ENCODE results near the gene WNK1. TPM values are rescaled to one million over a fixed set of nuclear protein-coding genes. Genes with fewer than 3 reads are reported as not detected.

Gene WNK1
- 72.8 and 99.3 TPM in 2 replicates for total RNA-seq

GRCh38 chr12:751999-752694, at the start of gene WNK1:
Gene WNK1 (plus strand): TSS chr12:752579. CDS start chr12:753566, 987 bp downstream.

GRCh38 chr12:949453-950191, 197.2 kb downstream of the WNK1 start, which contains the start of gene RAD52:
Gene RAD52 (minus strand): TSS chr12:949694. CDS start chr12:933058, 16,636 bp downstream.

Other genes with a start within 250 kb of the WNK1 start
- 0.48 and 1.3 TPM in 2 replicates for gene NINJ2, start 89.1 kb upstream of the WNK1 start, total RNA-seq
- gene RAD52, start 197.1 kb downstream of the WNK1 start, total RNA-seq = 8.3 and 8.4 TPM in 2 replicates
- gene ERC1, start 238.6 kb downstream of the WNK1 start, total RNA-seq = 33.7 and 63.1 TPM in 2 replicates